K562 (cell line): ENCODE measurements around the gene C12orf42. TPM values are rescaled to one million over a fixed set of nuclear protein-coding genes. Genes with fewer than 3 reads are reported as not detected.

Experiments used
- ATAC-seq: fragments of 200-7000 bp; cut with Tn5 transposase; 3 replicates; pipeline ENCODE4 v1.9.1; 2020; ENCODE audit warnings: moderate library complexity
- BruUV-seq: library from RNA; stranded (reverse); fragments of 400-500 nt; replicated peaks from 2 replicates; lab custom pipeline; 2021; lab: Mats Ljungman, UMichigan
- CTCF ChIA-PET: fragments of 300-600 bp; formaldehyde crosslinking; extraction: SDS; loops from one replicate; lab custom pipeline; 2021; ENCODE audit warnings: low intra/inter-chr PET ratio; lab: Yijun Ruan, JAX
- POLR2A ChIA-PET: fragments of 300-600, 350-650 bp; sonication (Branson Sonifier 250); formaldehyde crosslinking; extraction: SDS; loops from one replicate; lab custom pipeline; 2021; ENCODE audit warnings: antibody characterized with exemption, inconsistent platforms; lab: Yijun Ruan, JAX
- DNase-seq, 4 experiments: peaks; one replicate each; pipeline versions ENCODE4 v3.0.0 to v3.0.0-alpha.2; 2011 to 2018; ENCODE audit warnings: low spot score in 3 of 4, mixed read lengths in 3 of 4; ENCODE audit errors: extremely low read depth in 1 of 4
- FAIRE-seq: peaks from 2 replicates; lab custom pipeline; 2011; peaks lifted over from hg19 to GRCh38; lab: Jason Lieb, UNC
- H2AFZ ChIP-seq: 2 replicates; pipeline ENCODE4 v1.6.0; 2011; ENCODE audit warnings: low read depth, low read length, control low read depth, inconsistent platforms
- H3K27ac ChIP-seq: fragments of 200-600 bp; 3 replicates; pipeline ENCODE4 v1.8.0; 2011; ENCODE audit warnings: low read depth, mild to moderate bottlenecking, control low read depth, inconsistent platforms, low read length, moderate library complexity, mixed read lengths; ENCODE audit errors: extremely low read depth
- H3K27me3 ChIP-seq, 2 experiments: fragments of 300-600 bp in 1 of 2; 2 replicates in 1 of 2; 3 replicates in 1 of 2; pipeline versions ENCODE4 v1.6.0 to v1.8.0; 2011; ENCODE audit warnings: inconsistent platforms in 2 of 2, low read length in 2 of 2, mild to moderate bottlenecking in 1 of 2, mixed read lengths in 1 of 2, moderate library complexity in 1 of 2; ENCODE audit not compliant: control insufficient read depth in 2 of 2, insufficient read depth in 2 of 2
- H3K36me3 ChIP-seq: fragments of 300-600 bp; 3 replicates; pipeline ENCODE4 v1.8.0; 2011; ENCODE audit warnings: mild to moderate bottlenecking, low read length, inconsistent platforms; ENCODE audit not compliant: control insufficient read depth, insufficient read depth
- H3K4me1 ChIP-seq, 2 experiments: fragments of 200-600 bp in 1 of 2; replicated peaks in 1 of 2; 2 replicates in 1 of 2; 3 replicates in 1 of 2; pipeline versions ENCODE4 v1.5.1 to v1.8.0; 2011; ENCODE audit warnings: inconsistent platforms in 2 of 2, low read length in 2 of 2, mild to moderate bottlenecking in 1 of 2, mixed read lengths in 1 of 2, moderate library complexity in 1 of 2; ENCODE audit not compliant: control insufficient read depth in 2 of 2, insufficient read depth in 2 of 2
- H3K4me2 ChIP-seq: 2 replicates; pipeline ENCODE4 v1.6.1; 2011; ENCODE audit warnings: low read length, control low read depth, inconsistent platforms, mixed read lengths; ENCODE audit not compliant: insufficient read depth
- H3K4me3 ChIP-seq: fragments of 200-600 bp; sonication (generic), shearing (Covaris generic); 2 replicates; pipeline ENCODE4 v1.5.1; 2016; ENCODE audit warnings: control low read depth, inconsistent platforms
- H3K79me2 ChIP-seq: fragments of 200-600 bp; 3 replicates; pipeline ENCODE4 v1.8.0; 2011; ENCODE audit warnings: low read length, inconsistent platforms; ENCODE audit not compliant: control insufficient read depth, insufficient read depth
- H3K9ac ChIP-seq, 2 experiments: 2 replicates each; pipeline versions ENCODE4 v1.6.0 to v1.6.1; 2011; ENCODE audit warnings: low read depth in 2 of 2, low read length in 2 of 2, control low read depth in 1 of 2, inconsistent platforms in 1 of 2, mild to moderate bottlenecking in 1 of 2, mixed read lengths in 1 of 2; ENCODE audit not compliant: insufficient read depth in 1 of 2
- H3K9me1 ChIP-seq: one replicate; pipeline ENCODE4 v1.6.0; 2011; ENCODE audit warnings: inconsistent platforms, mild to moderate bottlenecking, low read length, moderate library complexity; ENCODE audit not compliant: control insufficient read depth, insufficient read depth
- H3K9me3 ChIP-seq: replicated peaks from 2 replicates; pipeline ENCODE4 v1.5.1; 2011; ENCODE audit warnings: low read depth, low read length, inconsistent platforms; ENCODE audit not compliant: control insufficient read depth, insufficient read depth
- H4K20me1 ChIP-seq: replicated peaks from 2 replicates; pipeline ENCODE4 v1.6.1; 2011; ENCODE audit warnings: low read length, inconsistent platforms, mixed read lengths; ENCODE audit not compliant: control insufficient read depth, insufficient read depth
- CHD7 ChIP-seq: fragments of 200-600 bp; sonication (generic); IDR thresholded peaks from one replicate; pipeline ENCODE4 v1.6.1; 2012; ENCODE audit warnings: mild to moderate bottlenecking, low read depth, low read length, inconsistent platforms
- ETV5 ChIP-seq: sonication (generic); formaldehyde crosslinking; IDR thresholded peaks from 2 replicates; pipeline ENCODE4 v1.4.0; 2020; ENCODE audit warnings: low read depth, mild to moderate bottlenecking, missing genetic modification reagents
- EWSR1 ChIP-seq: fragments of 450-650 bp; IDR thresholded peaks from 2 replicates; pipeline ENCODE4 v1.6.1; 2018; ENCODE audit warnings: borderline replicate concordance, mild to moderate bottlenecking, low read depth, moderate library complexity; ENCODE audit not compliant: partially characterized antibody
- IRF2 ChIP-seq: sonication (generic); formaldehyde crosslinking; IDR thresholded peaks from 2 replicates; pipeline ENCODE4 v1.8.1; 2022; ENCODE audit warnings: mild to moderate bottlenecking, missing genetic modification reagents
- KAT8 ChIP-seq: fragments of 450-650 bp; IDR thresholded peaks from 2 replicates; pipeline ENCODE4 v1.6.1; 2016; ENCODE audit warnings: low read depth, mild to moderate bottlenecking
- SETDB1 ChIP-seq: IDR thresholded peaks from one replicate; pipeline ENCODE4 v1.6.1; 2012; ENCODE audit warnings: low read length, control low read depth, inconsistent platforms
- SLC30A9 ChIP-seq: fragments of 250-450 bp; sonication (Bioruptor Pico); IDR thresholded peaks from 2 replicates; pipeline ENCODE4 v1.8.0; 2022; ENCODE audit warnings: mild to moderate bottlenecking, moderate library complexity
- SRSF7 ChIP-seq: fragments of 200-400 bp; formaldehyde crosslinking; optimal IDR thresholded peaks from 2 replicates; pipeline ENCODE3; 2017; ENCODE audit warnings: mild to moderate bottlenecking, low read depth, low read length
- ZNF384 ChIP-seq: IDR thresholded peaks from 2 replicates; pipeline ENCODE4 v1.6.1; 2012; ENCODE audit warnings: low read depth, low read length, improper control_type of control experiment
- ZNF589 ChIP-seq: fragments of 200-800 bp; sonication (Bioruptor generic); IDR thresholded peaks from 2 replicates; pipeline ENCODE4 v1.6.1; 2016; ENCODE audit warnings: low read depth, missing genetic modification characterization, missing compliant biosample characterization
- WGBS: fragments of 100-300 bp; shearing (Covaris generic); methylation state at CpG from one replicate; pipeline ENCODE4 v1.1.6; 2016; ENCODE audit warnings: low coverage, mixed read lengths; ENCODE audit not compliant: insufficient coverage; ENCODE audit errors: missing lambda C conversion rate; 5-methylcytosine and 5-hydroxymethylcytosine counted together
- in situ Hi-C: fragments of 300-500 bp; cut with MboI; formaldehyde crosslinking; loops from 4 replicates; pipeline ENCODE4 v1.15.0; 2018; ENCODE audit warnings: inconsistent platforms, mixed read lengths
- intact Hi-C: fragments of 100-400 bp; cut with micrococcal nuclease; formaldehyde crosslinking; loops from 2 replicates; pipeline ENCODE4 v1.14.2; 2022
- polyA plus RNA-seq, 8 experiments: library from polyadenylated mRNA; depleted of rRNA in 4 of 8; stranded (reverse) in 5 of 8; unstranded in 3 of 8; fragments of >200 nt; fragmentation: Nextera tagmentation in 2 of 8; fragmentation: Illumina TruSeq in 1 of 8; extraction: Ambion mirVana in 2 of 8; extraction: Trizol in 1 of 8; gene quantifications; 2 replicates each; pipeline versions ENCODE4 v1.2.1 to v1.2.3, GENCODE V29; 2011 to 2014; ENCODE audit warnings: inconsistent platforms in 1 of 8, missing spikeins in 1 of 8
- total RNA-seq, 7 experiments: library from RNA; depleted of rRNA in 6 of 7; stranded (reverse); fragments of >200 nt in 6 of 7; fragmentation: Illumina TruSeq in 2 of 7; extraction: Trizol in 2 of 7; gene quantifications; 2 replicates each; pipeline versions ENCODE4 v1.2.1 to v1.2.3, GENCODE V29; 2011 to 2021; ENCODE audit warnings: low replicate concordance in 1 of 7

Gene C12orf42
- total and polyA plus RNA-seq, 9 of the 15 experiments (the other 6 are each of a cell fraction or from before 2014, with no cell fraction given): not detected

DNA sequence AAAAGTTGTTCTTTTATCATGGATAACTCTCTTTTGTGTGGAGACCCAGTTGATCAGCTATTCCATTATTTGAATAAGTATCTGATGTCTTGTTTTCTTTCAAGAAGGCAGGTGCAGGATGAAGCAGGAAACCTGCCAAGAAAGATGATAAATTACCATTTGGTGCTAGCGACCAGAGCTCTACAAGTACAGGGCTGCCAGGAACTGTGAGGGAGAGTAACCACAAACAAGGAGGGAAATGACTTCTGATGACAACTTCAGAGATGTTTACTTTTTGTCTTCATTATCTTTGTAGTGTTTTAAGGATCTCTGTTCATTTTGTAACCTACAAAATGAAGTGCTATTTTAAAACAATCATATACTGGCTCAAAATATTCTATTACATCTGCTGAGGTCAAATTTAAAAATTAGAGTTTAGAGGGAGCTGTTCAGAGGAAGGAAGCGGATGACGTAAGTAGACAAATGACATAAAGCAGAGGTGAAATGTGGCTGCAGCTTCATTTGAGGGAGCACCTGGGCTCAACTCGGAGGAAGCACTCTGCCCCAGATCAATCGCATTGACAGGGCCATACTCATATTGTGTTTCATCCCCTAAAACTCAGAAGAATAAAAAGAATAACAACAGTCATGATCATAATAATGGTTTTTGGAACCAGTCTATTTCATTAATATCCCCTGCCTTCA, 226.8 kb downstream of the C12orf42 start:
- H3K4me2 ChIP-seq: no peak overlapping the region
- no peaks in the 10 kb centered on the region for H3K27me3 ChIP-seq
- FAIRE-seq: no peak
- ChIA-PET POLR2A (no interaction called here), CTCF (no interaction called here)
- no peak overlapping the region for H3K4me3 ChIP-seq
- in situ Hi-C loops (no loop called here), intact Hi-C loops (no loop called here)
- no peak overlapping the region for H3K27ac ChIP-seq
- H3K9ac ChIP-seq: no peak overlapping the region
- BruUV-seq: no TSS peak
- no peak for ATAC-seq
- H3K36me3 ChIP-seq: no peaks in the 10 kb centered on the region
- no peaks in the 10 kb centered on the region for H3K9me1 ChIP-seq
- under 1% methylated on average over 5 of the region's 5 CpGs for WGBS
- DNase-seq: no peak
- no peak overlapping the region for H2AFZ ChIP-seq
- H3K79me2 ChIP-seq: no peaks in the 10 kb centered on the region
- no peaks in the 10 kb centered on the region for H3K9me3 ChIP-seq
- no peaks in the 10 kb centered on the region for H4K20me1 ChIP-seq
- H3K4me1 ChIP-seq: no peaks in the 10 kb centered on the region
- no peak for TF ChIP-seq KAT8
- TF ChIP-seq ZNF384: no peak
- TF ChIP-seq SRSF7: no peak
- no peak for TF ChIP-seq ZNF589 (CRISPR knock-in tag)
- no peak for TF ChIP-seq CHD7
- TF ChIP-seq IRF2 (CRISPR knock-in tag): no peak
- TF ChIP-seq EWSR1: no peak
- TF ChIP-seq SETDB1: no peak
- no peak for TF ChIP-seq ETV5 (CRISPR knock-in tag)
- TF ChIP-seq SLC30A9 (CRISPR knock-in tag): no peak
